AG09309 (cell line): ENCODE data around the gene GOLM1.

Source experiments
- DNase-seq: peaks from one replicate; pipeline ENCODE4 v3.0.0-alpha.2; 2010; ENCODE audit warnings: low read depth
- H3K4me3 ChIP-seq: 2 replicates; pipeline ENCODE4 v1.5.1; 2011; ENCODE audit warnings: mild to moderate bottlenecking, low read depth, low read length, moderate library complexity; ENCODE audit not compliant: control insufficient read depth
- TF ChIP-seq, protein P1 (sequence below): IDR thresholded peaks from 2 replicates; pipeline ENCODE4 v1.5.1; 2011; ENCODE audit warnings: mild to moderate bottlenecking, low read depth, low read length, inconsistent platforms; ENCODE audit not compliant: insufficient read depth, control insufficient read depth; ENCODE audit errors: missing control alignments

Gene GOLM1

GRCh38 chr9:86091477-86091876 is 7.9 kb downstream of the GOLM1 start:
- no peak for DNase-seq
- TF ChIP-seq, protein P1, sequence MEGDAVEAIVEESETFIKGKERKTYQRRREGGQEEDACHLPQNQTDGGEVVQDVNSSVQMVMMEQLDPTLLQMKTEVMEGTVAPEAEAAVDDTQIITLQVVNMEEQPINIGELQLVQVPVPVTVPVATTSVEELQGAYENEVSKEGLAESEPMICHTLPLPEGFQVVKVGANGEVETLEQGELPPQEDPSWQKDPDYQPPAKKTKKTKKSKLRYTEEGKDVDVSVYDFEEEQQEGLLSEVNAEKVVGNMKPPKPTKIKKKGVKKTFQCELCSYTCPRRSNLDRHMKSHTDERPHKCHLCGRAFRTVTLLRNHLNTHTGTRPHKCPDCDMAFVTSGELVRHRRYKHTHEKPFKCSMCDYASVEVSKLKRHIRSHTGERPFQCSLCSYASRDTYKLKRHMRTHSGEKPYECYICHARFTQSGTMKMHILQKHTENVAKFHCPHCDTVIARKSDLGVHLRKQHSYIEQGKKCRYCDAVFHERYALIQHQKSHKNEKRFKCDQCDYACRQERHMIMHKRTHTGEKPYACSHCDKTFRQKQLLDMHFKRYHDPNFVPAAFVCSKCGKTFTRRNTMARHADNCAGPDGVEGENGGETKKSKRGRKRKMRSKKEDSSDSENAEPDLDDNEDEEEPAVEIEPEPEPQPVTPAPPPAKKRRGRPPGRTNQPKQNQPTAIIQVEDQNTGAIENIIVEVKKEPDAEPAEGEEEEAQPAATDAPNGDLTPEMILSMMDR, result no peak
- H3K4me3 ChIP-seq, result no peak overlapping the region

DNA sequence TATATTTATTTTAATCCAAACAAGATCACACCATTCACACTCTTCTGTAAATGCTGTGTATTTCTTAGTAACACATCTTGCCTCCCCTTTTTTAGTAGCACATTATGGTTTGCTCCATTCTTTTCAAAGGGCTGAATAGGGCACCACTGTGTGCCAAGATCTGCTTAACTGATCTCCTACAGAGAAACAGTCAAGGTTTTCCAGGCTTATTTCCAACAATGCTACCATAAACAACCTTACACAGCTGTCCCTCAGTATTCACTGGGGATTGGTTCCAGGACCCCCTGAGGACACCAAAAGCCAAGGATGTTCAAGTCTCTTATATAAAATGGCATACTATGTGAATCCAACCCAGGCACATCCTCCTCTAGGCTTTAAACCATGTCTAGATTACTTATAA is 16.5 kb downstream of the GOLM1 start:
- TF ChIP-seq, protein P1, result no peak
- no peak overlapping the region for H3K4me3 ChIP-seq
- no peak for DNase-seq

DNA sequence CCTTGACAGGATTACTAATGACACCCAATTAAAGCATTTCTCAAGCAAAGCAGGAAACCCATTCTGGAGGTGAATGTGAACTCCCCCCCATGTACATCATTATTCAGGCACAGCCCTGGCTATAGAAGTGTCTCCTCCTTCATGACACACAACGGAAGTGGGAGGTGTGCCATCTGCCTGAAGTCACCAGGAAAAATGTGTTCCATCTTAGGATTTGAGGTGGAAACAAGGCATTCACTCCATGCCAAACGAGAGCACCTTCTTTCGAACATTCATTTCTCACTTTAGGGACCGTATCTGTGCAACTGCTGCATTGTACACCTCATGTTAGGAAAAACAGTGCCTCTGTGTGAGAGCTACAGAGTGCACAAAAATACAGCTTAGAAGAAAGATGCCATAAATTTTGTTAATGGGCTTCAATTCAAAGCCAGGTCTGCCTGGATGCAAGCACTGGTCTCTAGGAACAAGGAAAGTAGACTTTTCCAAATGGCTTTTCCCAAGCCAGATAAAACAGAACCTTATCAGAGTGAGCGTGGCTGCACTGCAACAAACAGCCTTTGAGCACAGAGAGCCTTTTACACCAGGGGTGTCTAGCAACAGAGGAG is 19.4 kb downstream of the GOLM1 start:
- no peak overlapping the region for H3K4me3 ChIP-seq
- no peak for DNase-seq
- TF ChIP-seq, protein P1, result no peak

- TF ChIP-seq, protein P1, result no peak
These were observed 19.9 kb downstream of the GOLM1 start for GRCh38 chr9:86079421-86079831.

GRCh38 chr9:86078731-86079130 is 20.6 kb downstream of the GOLM1 start:
- H3K4me3 ChIP-seq, result no peak overlapping the region
- no peak for DNase-seq
- TF ChIP-seq, protein P1, result no peak

More at GRCh38 chr9:86079421-86079831, 19.9 kb downstream of the GOLM1 start:
- no peak overlapping the region for H3K4me3 ChIP-seq
- no peak for DNase-seq

DNA sequence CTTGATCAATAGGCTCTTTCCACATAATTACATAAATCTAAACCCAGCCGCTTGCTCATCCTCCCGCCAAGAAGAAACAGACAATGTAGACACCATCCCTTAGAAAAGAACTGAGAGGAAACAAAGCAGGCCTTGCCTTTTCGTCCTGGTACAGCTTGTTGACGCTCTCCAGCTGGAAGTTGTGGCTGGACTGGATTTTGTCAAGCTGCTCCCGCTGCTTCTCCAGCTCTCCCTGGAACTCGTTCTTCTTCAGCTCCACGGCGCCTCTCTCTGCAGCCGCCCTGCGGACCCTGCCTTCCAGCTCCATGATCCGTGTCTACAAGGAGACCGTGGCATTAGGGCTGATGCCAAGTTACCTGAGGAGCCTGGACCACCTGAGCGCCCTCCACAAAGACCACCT is 22.1 kb downstream of the GOLM1 start:
- DNase-seq, result no peak
- no peak overlapping the region for H3K4me3 ChIP-seq
- TF ChIP-seq, protein P1, result no peak
